Endothelial cell of umbilical vein (primary cell): ENCODE data around the gene LAPTM4A. TPM values are rescaled to one million over a fixed set of nuclear protein-coding genes. Genes with fewer than 3 reads are reported as not detected.

ENCODE experiments used
- BruUV-seq: library from RNA; stranded (reverse); fragments of 400-500 nt; replicated peaks from 2 replicates; lab custom pipeline; 2021; lab: Mats Ljungman, UMichigan
- CTCF ChIA-PET: fragments of 300-600, 350-600 bp; sonication (Branson Sonifier 250); formaldehyde crosslinking; loops from one replicate; lab custom pipeline; 2021; ENCODE audit warnings: antibody characterized with exemption, inconsistent platforms; lab: Charles Lee
- POLR2A ChIA-PET: fragments of 300-600, 350-600 bp; sonication (Branson Sonifier 250); formaldehyde crosslinking; loops from one replicate; lab custom pipeline; 2021; ENCODE audit warnings: antibody characterized with exemption, inconsistent platforms; lab: Charles Lee
- DNase-seq: peaks from one replicate; pipeline ENCODE4 v3.0.0-alpha.2; 2011; ENCODE audit warnings: low read depth, low spot score
- FAIRE-seq: peaks from 2 replicates; lab custom pipeline; 2011; peaks lifted over from hg19 to GRCh38; lab: Jason Lieb, UNC
- H2AFZ ChIP-seq: 2 replicates; pipeline ENCODE4 v1.6.0; 2012; ENCODE audit warnings: low read depth, low read length, control low read depth, inconsistent platforms
- H3K27ac ChIP-seq: 2 replicates; pipeline ENCODE4 v1.5.1; 2011; ENCODE audit warnings: low read depth, mild to moderate bottlenecking, control low read depth, low read length, moderate library complexity; ENCODE audit not compliant: insufficient read depth
- H3K27me3 ChIP-seq, 2 experiments: 2 replicates each; pipeline versions ENCODE4 v1.6.0 to v1.6.1; 2011; ENCODE audit warnings: low read length in 2 of 2, mixed read lengths in 1 of 2; ENCODE audit not compliant: control insufficient read depth in 2 of 2, insufficient read depth in 2 of 2
- H3K36me3 ChIP-seq, 2 experiments: 2 replicates in 1 of 2; 3 replicates in 1 of 2; pipeline ENCODE4 v1.5.1; 2011; ENCODE audit warnings: low read length in 2 of 2, mild to moderate bottlenecking in 1 of 2, moderate library complexity in 1 of 2; ENCODE audit not compliant: control insufficient read depth in 2 of 2, insufficient read depth in 2 of 2; ENCODE audit errors: extremely low read depth in 1 of 2
- H3K4me1 ChIP-seq: 3 replicates; pipeline ENCODE4 v1.5.1; 2011; ENCODE audit warnings: mild to moderate bottlenecking, low read length; ENCODE audit not compliant: control insufficient read depth, insufficient read depth; ENCODE audit errors: extremely low read depth
- H3K4me2 ChIP-seq: 2 replicates; pipeline ENCODE4 v1.6.1; 2011; ENCODE audit warnings: low read length, control low read depth, mixed read lengths; ENCODE audit not compliant: insufficient read depth
- H3K4me3 ChIP-seq, 3 experiments: fragments of 200-600 bp in 1 of 3; sonication (generic), shearing (Covaris generic) in 1 of 3; replicated peaks in 1 of 3; 2 replicates each; pipeline ENCODE4 v1.5.1; 2011 to 2016; ENCODE audit warnings: control low read depth in 3 of 3, low read length in 3 of 3, mild to moderate bottlenecking in 2 of 3, inconsistent platforms in 1 of 3, low read depth in 1 of 3, moderate library complexity in 1 of 3; ENCODE audit not compliant: insufficient read depth in 1 of 3
- H3K79me2 ChIP-seq: 2 replicates; pipeline ENCODE4 v1.6.0; 2012; ENCODE audit warnings: low read length, inconsistent platforms; ENCODE audit not compliant: control insufficient read depth, insufficient read depth
- H3K9ac ChIP-seq: replicated peaks from 2 replicates; pipeline ENCODE3; 2011; ENCODE audit warnings: low read length, control low read depth; ENCODE audit not compliant: insufficient read depth; ENCODE audit errors: extremely low read depth
- H3K9me1 ChIP-seq: replicated peaks from 3 replicates; pipeline ENCODE4 v1.6.0; 2011; ENCODE audit warnings: mild to moderate bottlenecking, low read length; ENCODE audit not compliant: control insufficient read depth, insufficient read depth; ENCODE audit errors: extremely low read depth
- H3K9me3 ChIP-seq: replicated peaks from 2 replicates; pipeline ENCODE4 v1.5.1; 2012; ENCODE audit warnings: low read length, inconsistent platforms; ENCODE audit not compliant: control insufficient read depth, insufficient read depth
- H4K20me1 ChIP-seq: replicated peaks from 2 replicates; pipeline ENCODE3; 2011; ENCODE audit warnings: mild to moderate bottlenecking, low read length; ENCODE audit not compliant: control insufficient read depth, insufficient read depth; ENCODE audit errors: extremely low read depth
- CTCF ChIP-seq, 2 donors: IDR thresholded peaks; 1 replicate in 1 of 2; 2 replicates in 1 of 2; pipeline ENCODE4 v1.5.1; 2011; ENCODE audit warnings: low read length in 2 of 2, mild to moderate bottlenecking in 2 of 2, moderate library complexity in 2 of 2, control low read depth in 1 of 2, inconsistent platforms in 1 of 2, low read depth in 1 of 2; ENCODE audit not compliant: insufficient read depth in 1 of 2; ENCODE audit errors: extremely low read depth in 1 of 2
- EZH2 ChIP-seq: IDR thresholded peaks from 2 replicates; pipeline ENCODE4 v1.6.1; 2012; ENCODE audit warnings: borderline replicate concordance, low read depth, mild to moderate bottlenecking, moderate library complexity, low read length, inconsistent platforms; ENCODE audit not compliant: severe bottlenecking
- FOS ChIP-seq: IDR thresholded peaks from 2 replicates; pipeline ENCODE4 v1.6.1; 2011; ENCODE audit warnings: mild to moderate bottlenecking, low read length, moderate library complexity, borderline replicate concordance; ENCODE audit not compliant: insufficient read depth
- GATA2 ChIP-seq: IDR thresholded peaks from 2 replicates; pipeline ENCODE4 v1.7.0; 2011; ENCODE audit warnings: low read depth, mild to moderate bottlenecking, moderate library complexity, mixed read lengths, low read length; ENCODE audit not compliant: insufficient read length, insufficient read depth
- JUN ChIP-seq: IDR thresholded peaks from 2 replicates; pipeline ENCODE4 v1.6.1; 2011; ENCODE audit warnings: borderline replicate concordance, low read depth; ENCODE audit not compliant: insufficient read length, insufficient read depth
- MAX ChIP-seq: IDR thresholded peaks from 2 replicates; pipeline ENCODE4 v1.6.1; 2011; ENCODE audit not compliant: insufficient read depth, insufficient read length
- MYC ChIP-seq: IDR thresholded peaks from one replicate; pipeline ENCODE4 v1.6.1; 2011; ENCODE audit warnings: mild to moderate bottlenecking, low read depth, low read length
- POLR2A ChIP-seq: IDR thresholded peaks from 2 replicates; pipeline ENCODE4 v1.6.1; 2012; ENCODE audit warnings: low read depth, mild to moderate bottlenecking, control low read depth, low read length
- POLR2AphosphoS5 ChIP-seq: IDR thresholded peaks from 2 replicates; pipeline ENCODE4 v1.6.1; 2012; ENCODE audit warnings: low read depth, mild to moderate bottlenecking, control low read depth, low read length, moderate library complexity; ENCODE audit not compliant: insufficient read depth
- dilution Hi-C: fragments of 300-500 bp; cut with MboI; formaldehyde crosslinking; loops from one replicate; pipeline ENCODE4 v1.15.0; 2019; ENCODE audit warnings: low sequenced_read_pairs; ENCODE audit not compliant: extremely low pct_ligation_motif_present
- intact Hi-C: fragments of 100-400 bp; cut with micrococcal nuclease; formaldehyde crosslinking; loops from one replicate; pipeline ENCODE4 v1.10.0; 2022
- polyA plus RNA-seq, 4 experiments: library from polyadenylated mRNA; depleted of rRNA in 3 of 4; stranded (reverse) in 3 of 4; unstranded in 1 of 4; fragments of >200 nt; gene quantifications; 2 replicates each; pipeline versions ENCODE4 v1.2.1 to v1.2.3, GENCODE V29; 2011 to 2012; ENCODE audit warnings: missing spikeins in 1 of 4
- total RNA-seq: library from RNA; stranded (reverse); gene quantifications from 2 replicates; pipeline ENCODE4 v1.2.3, GENCODE V29; 2021

LAPTM4A gene
- total and polyA plus RNA-seq, 2 donors (not counting 3 experiments of a cell fraction or from before 2014, with no cell fraction given) = 155 to 427 TPM

GRCh38 chr2:20062615-20063545 is 11.5 kb upstream of the LAPTM4A start:
- H3K9ac ChIP-seq = no peak overlapping the region
- H3K4me2 ChIP-seq = no peak overlapping the region
- ChIA-PET POLR2A (no interaction called here), CTCF (interaction anchor here (1.7 to 2.6 kb wide), 3 partner anchors 10 to 47 kb away, joined by 4 to 14 read pairs (median 9); partner anchors contain the start of gene LAPTM4A)
- no peaks in the 10 kb centered on the region for H3K9me3 ChIP-seq
- H4K20me1 ChIP-seq = no peaks in the 10 kb centered on the region
- intact Hi-C loops (no loop called here), dilution Hi-C loops (no loop called here)
- no peak for DNase-seq
- no peaks in the 10 kb centered on the region for H3K9me1 ChIP-seq
- no peak overlapping the region for H3K4me3 ChIP-seq
- H3K4me1 ChIP-seq = no peaks in the 10 kb centered on the region
- peaks cover 15 to 22% of the 10 kb centered on the region in 2 experiments for H3K27me3 ChIP-seq
- BruUV-seq = no TSS peak
- no peaks in the 10 kb centered on the region for H3K79me2 ChIP-seq
- no peaks in the 10 kb centered on the region for H3K36me3 ChIP-seq
- TF ChIP-seq CTCF (IDR thresholded peaks at IDR 0.05; ENCODE audit: extremely low read depth in 1 of 2, insufficient read depth in 1 of 2, low read depth in 1 of 2, low read length in 2 of 2) (no peak), EZH2 (no peak), POLR2A (no peak), MYC (no peak), MAX (no peak), JUN (no peak), GATA2 (no peak), POLR2AphosphoS5 (no peak), FOS (no peak)
- H3K27ac ChIP-seq = no peak overlapping the region
- no peak overlapping the region for H2AFZ ChIP-seq
- peak; percentile 8 for FAIRE-seq
